ENCODE measurements around the gene S100A9. TPM values are rescaled to one million over a fixed set of nuclear protein-coding genes. Genes with fewer than 3 reads are reported as not detected.

The S100A9 gene
- total RNA-seq, 1 donor from 2014 or later: not detected

GRCh38 chr1:153370146-153370545 is 12.5 kb downstream of the S100A9 start:
- no peak for TF ChIP-seq CTCF (IDR thresholded peaks at IDR 0.05)
- H3K27ac Mint-ChIP-seq (ENCODE audit: unreplicated experiment): no peak overlapping the region
- H3K9me3 Mint-ChIP-seq (ENCODE audit: low read depth): no peaks in the 10 kb centered on the region
- DNase-seq (ENCODE audit: low spot score): no peak
- H3K4me3 Mint-ChIP-seq (ENCODE audit: unreplicated experiment): no peak overlapping the region
- no peaks in the 10 kb centered on the region for H3K36me3 Mint-ChIP-seq (ENCODE audit: low read depth)
- H3K4me1 Mint-ChIP-seq (ENCODE audit: low read depth): no peaks in the 10 kb centered on the region
- H3K27me3 Mint-ChIP-seq (ENCODE audit: low read depth): peaks cover 20% of the 10 kb centered on the region

- Mint-ChIP-seq H3K27ac (ENCODE audit: unreplicated experiment) (no peak overlapping the region), H3K4me3 (ENCODE audit: unreplicated experiment) (no peak overlapping the region), H3K4me1 (ENCODE audit: low read depth) (no peaks in the 10 kb centered on the region), H3K9me3 (ENCODE audit: low read depth) (no peaks in the 10 kb centered on the region), H3K36me3 (ENCODE audit: low read depth) (no peaks in the 10 kb centered on the region), H3K27me3 (ENCODE audit: low read depth) (peaks cover 12% of the 10 kb centered on the region)
- DNase-seq (ENCODE audit: low spot score): no peak
- TF ChIP-seq CTCF (IDR thresholded peaks at IDR 0.05): no peak
These were observed 13.6 kb downstream of the S100A9 start for GRCh38 chr1:153371231-153371630.

GRCh38 chr1:153372571-153372970 is 14.9 kb downstream of the S100A9 start:
- Mint-ChIP-seq H3K4me3 (ENCODE audit: unreplicated experiment) (no peak overlapping the region), H3K9me3 (ENCODE audit: low read depth) (no peaks in the 10 kb centered on the region), H3K4me1 (ENCODE audit: low read depth) (no peaks in the 10 kb centered on the region), H3K27ac (ENCODE audit: unreplicated experiment) (no peak overlapping the region), H3K27me3 (ENCODE audit: low read depth) (peaks cover 16% of the 10 kb centered on the region), H3K36me3 (ENCODE audit: low read depth) (no peaks in the 10 kb centered on the region)
- TF ChIP-seq CTCF (IDR thresholded peaks at IDR 0.05): no peak
- DNase-seq (ENCODE audit: low spot score): no peak

GRCh38 chr1:153374071-153374470 is 16.4 kb downstream of the S100A9 start:
- Mint-ChIP-seq H3K27me3 (ENCODE audit: low read depth) (peaks cover 19% of the 10 kb centered on the region), H3K9me3 (ENCODE audit: low read depth) (no peaks in the 10 kb centered on the region), H3K4me3 (ENCODE audit: unreplicated experiment) (no peak overlapping the region), H3K36me3 (ENCODE audit: low read depth) (no peaks in the 10 kb centered on the region), H3K4me1 (ENCODE audit: low read depth) (no peaks in the 10 kb centered on the region), H3K27ac (ENCODE audit: unreplicated experiment) (no peak overlapping the region)
- no peak for DNase-seq (ENCODE audit: low spot score)
- no peak for TF ChIP-seq CTCF (IDR thresholded peaks at IDR 0.05)

- no peak for TF ChIP-seq CTCF (IDR thresholded peaks at IDR 0.05)
- H3K36me3 Mint-ChIP-seq (ENCODE audit: low read depth): no peaks in the 10 kb centered on the region
- no peaks in the 10 kb centered on the region for H3K4me1 Mint-ChIP-seq (ENCODE audit: low read depth)
- no peak for DNase-seq (ENCODE audit: low spot score)
- H3K27me3 Mint-ChIP-seq (ENCODE audit: low read depth): peaks cover 14% of the 10 kb centered on the region
- H3K27ac Mint-ChIP-seq (ENCODE audit: unreplicated experiment): no peak within 1 kb of the TSS
- no peaks in the 10 kb centered on the region for H3K9me3 Mint-ChIP-seq (ENCODE audit: low read depth)
- H3K4me3 Mint-ChIP-seq (ENCODE audit: unreplicated experiment): no peak within 1 kb of the TSS
These were observed 17.9 kb downstream of the S100A9 start, which contains the start of gene S100A12 for GRCh38 chr1:153375511-153375910. Gene S100A12 (minus strand): TSS chr1:153375621. CDS start chr1:153374592, 1,029 bp downstream.

All from chondrocyte (in vitro differentiated cells).